SH-SY5Y (cell line): ENCODE data around the gene PDGFD.

Experiments used
- GATA2 ChIP-seq: IDR thresholded peaks from 2 replicates; pipeline ENCODE4 v1.6.1; 2011; ENCODE audit warnings: mild to moderate bottlenecking, low read depth, low read length
- GATA3 ChIP-seq: IDR thresholded peaks from 2 replicates; pipeline ENCODE4 v1.6.1; 2011; ENCODE audit warnings: low read depth, mild to moderate bottlenecking, low read length, moderate library complexity

- TF ChIP-seq GATA2 (peak; percentile 33; the same call in 1 of the 2 replicates), GATA3 (0 out of 2 replicates have a peak, but pooled peaks have one; percentile 27)
These were observed 17.5 kb downstream of the PDGFD start for GRCh38 chr11:104146421-104146820.
